Measurements from ENCODE around the gene ZDHHC18.

The ZDHHC18 gene

GRCh38 chr1:26826261-26827105, at the start of gene ZDHHC18:
ZDHHC18 (plus strand) TSS chr1:26826688; CDS start chr1:26826805, 117 bp downstream.
- peak; percentile 49 for DNase-seq

- no peak for DNase-seq
Observed at GRCh38 chr1:26779098-26779668, 47.3 kb upstream of the ZDHHC18 start.

- no peak for DNase-seq
Observed at GRCh38 chr1:26780344-26780957, 46.0 kb upstream of the ZDHHC18 start.

GRCh38 chr1:26781206-26781825, 45.2 kb upstream of the ZDHHC18 start:
- DNase-seq, result no peak

GRCh38 chr1:26782521-26783212, 43.8 kb upstream of the ZDHHC18 start:
- DNase-seq, result no peak

- DNase-seq, result no peak
Observed at GRCh38 chr1:26783646-26784022, 42.9 kb upstream of the ZDHHC18 start.

- no peak for DNase-seq
Observed at GRCh38 chr1:26784023-26784871, 42.2 kb upstream of the ZDHHC18 start.

GRCh38 chr1:26784886-26785285, 41.6 kb upstream of the ZDHHC18 start:
- no peak for DNase-seq

GRCh38 chr1:26785611-26786436, 40.7 kb upstream of the ZDHHC18 start:
- DNase-seq, result peak; percentile 32

GRCh38 chr1:26786437-26787380, 39.8 kb upstream of the ZDHHC18 start:
- peak; percentile 28 for DNase-seq

- DNase-seq, result peak; percentile 92
Observed at GRCh38 chr1:26787381-26787705, 39.1 kb upstream of the ZDHHC18 start.

GRCh38 chr1:26787706-26788514, 38.6 kb upstream of the ZDHHC18 start, which contains the start of gene PIGV:
PIGV (plus strand) TSS chr1:26787950; CDS start chr1:26790816, 2,866 bp downstream.
- DNase-seq, result peak; percentile 77

GRCh38 chr1:26788515-26788785, 38.0 kb upstream of the ZDHHC18 start:
- DNase-seq, result no peak

- DNase-seq, result peak; percentile 92
Observed at GRCh38 chr1:26788836-26789611, 37.5 kb upstream of the ZDHHC18 start.

GRCh38 chr1:26789612-26789865, 36.9 kb upstream of the ZDHHC18 start:
- no peak for DNase-seq

- DNase-seq, result no peak
Observed at GRCh38 chr1:26789931-26790330, 36.6 kb upstream of the ZDHHC18 start.

GRCh38 chr1:26790551-26790953, 35.9 kb upstream of the ZDHHC18 start:
- DNase-seq, result peak; percentile 41

- no peak for DNase-seq
Observed at GRCh38 chr1:26791148-26791547, 35.3 kb upstream of the ZDHHC18 start.

GRCh38 chr1:26791626-26792025, 34.9 kb upstream of the ZDHHC18 start:
- DNase-seq, result no peak

All from CD4-positive, alpha-beta T cell treated with Interleukin-4 for 4 hours (primary cell).